HepG2 (cell line): ENCODE data around the gene TIMM44. TPM values are rescaled to one million over a fixed set of nuclear protein-coding genes. Genes with fewer than 3 reads are reported as not detected.

ENCODE experiments used
- ATAD3A ChIP-seq: sonication (generic); formaldehyde crosslinking; IDR thresholded peaks from 2 replicates; pipeline ENCODE4 v1.4.0; 2020; ENCODE audit warnings: missing genetic modification reagents
- FUBP1 ChIP-seq: sonication (generic); formaldehyde crosslinking; IDR thresholded peaks from 2 replicates; pipeline ENCODE4 v1.5.1; 2020; ENCODE audit warnings: missing genetic modification reagents, mild to moderate bottlenecking, borderline replicate concordance
- KDM1A ChIP-seq: IDR thresholded peaks from 2 replicates; pipeline ENCODE4 v1.6.1; 2016; ENCODE audit warnings: missing compliant biosample characterization
- MXI1 ChIP-seq: IDR thresholded peaks from 3 replicates; pipeline ENCODE4 v1.6.1; 2012; ENCODE audit warnings: low read depth, low read length, inconsistent platforms, borderline replicate concordance
- NR1H2 ChIP-seq: sonication (generic); formaldehyde crosslinking; IDR thresholded peaks from 2 replicates; pipeline ENCODE4 v1.8.1; 2022; ENCODE audit warnings: low read depth, missing genetic modification reagents, borderline replicate concordance
- ZBTB14 ChIP-seq: sonication (generic); formaldehyde crosslinking; IDR thresholded peaks from 2 replicates; pipeline ENCODE4 v1.4.0; 2020; ENCODE audit warnings: missing genetic modification reagents
- ZBTB2 ChIP-seq: sonication (generic); formaldehyde crosslinking; IDR thresholded peaks from 2 replicates; pipeline ENCODE4 v1.8.0; 2022; ENCODE audit warnings: low read depth, missing genetic modification reagents
- ZBTB33 ChIP-seq: sonication (generic); formaldehyde crosslinking; IDR thresholded peaks from 2 replicates; pipeline ENCODE4 v1.4.0; 2020; ENCODE audit warnings: missing genetic modification reagents
- ZNF230 ChIP-seq: sonication (generic); formaldehyde crosslinking; IDR thresholded peaks from 2 replicates; pipeline ENCODE4 v1.4.0; 2020; ENCODE audit warnings: mild to moderate bottlenecking, missing genetic modification reagents
- ZNF614 ChIP-seq: IDR thresholded peaks from 2 replicates; pipeline ENCODE4 v1.6.1; 2018; ENCODE audit warnings: missing biosample characterization, missing genetic modification reagents, inconsistent platforms, borderline replicate concordance
- ZNF740 ChIP-seq: sonication (generic); formaldehyde crosslinking; IDR thresholded peaks from 2 replicates; pipeline ENCODE4 v1.4.0; 2020; ENCODE audit warnings: missing genetic modification reagents
- ZNF776 ChIP-seq: sonication (generic); formaldehyde crosslinking; IDR thresholded peaks from 2 replicates; pipeline ENCODE4 v1.4.0; 2020; ENCODE audit warnings: mild to moderate bottlenecking, missing genetic modification reagents
- ZNF891 ChIP-seq: sonication (generic); formaldehyde crosslinking; IDR thresholded peaks from 2 replicates; pipeline ENCODE4 v1.5.0; 2020; ENCODE audit warnings: mild to moderate bottlenecking, missing genetic modification reagents
- ZSCAN30 ChIP-seq: sonication (generic); formaldehyde crosslinking; IDR thresholded peaks from 2 replicates; pipeline ENCODE4 v1.5.0; 2020; ENCODE audit warnings: mild to moderate bottlenecking, missing genetic modification reagents
- ZSCAN9 ChIP-seq: IDR thresholded peaks from 2 replicates; pipeline ENCODE4 v1.6.1; 2016; ENCODE audit warnings: borderline replicate concordance
- polyA plus RNA-seq, 8 experiments: library from polyadenylated mRNA; depleted of rRNA in 3 of 8; stranded (reverse) in 7 of 8; unstranded in 1 of 8; fragments of >200 nt; fragmentation: Illumina TruSeq in 4 of 8; extraction: Trizol in 4 of 8; gene quantifications; 2 replicates each; pipeline versions ENCODE4 v1.2.1 to v1.2.3, GENCODE V29; 2011 to 2016; ENCODE audit warnings: low read depth in 4 of 8, missing spikeins in 1 of 8, mixed read lengths in 1 of 8; ENCODE audit not compliant: insufficient read depth in 1 of 8
- total RNA-seq, 5 experiments: library from RNA; depleted of rRNA; stranded (reverse); fragments of >200 nt; fragmentation: Illumina TruSeq; extraction: Trizol; gene quantifications; 2 replicates each; pipeline ENCODE4 v1.2.3, GENCODE V29; 2016; ENCODE audit warnings: low read depth in 1 of 5
- TF ChIP-seq, protein P1 (sequence below): sonication (generic); formaldehyde crosslinking; conservative IDR thresholded peaks from 2 replicates; pipeline ENCODE4 v1.4.0; 2020; ENCODE audit warnings: missing genetic modification reagents

The TIMM44 gene
- total and polyA plus RNA-seq, 2 of the 13 experiments (the other 11 are each of a cell fraction or from before 2014, with no cell fraction given): 42.9 to 72.6 TPM

DNA sequence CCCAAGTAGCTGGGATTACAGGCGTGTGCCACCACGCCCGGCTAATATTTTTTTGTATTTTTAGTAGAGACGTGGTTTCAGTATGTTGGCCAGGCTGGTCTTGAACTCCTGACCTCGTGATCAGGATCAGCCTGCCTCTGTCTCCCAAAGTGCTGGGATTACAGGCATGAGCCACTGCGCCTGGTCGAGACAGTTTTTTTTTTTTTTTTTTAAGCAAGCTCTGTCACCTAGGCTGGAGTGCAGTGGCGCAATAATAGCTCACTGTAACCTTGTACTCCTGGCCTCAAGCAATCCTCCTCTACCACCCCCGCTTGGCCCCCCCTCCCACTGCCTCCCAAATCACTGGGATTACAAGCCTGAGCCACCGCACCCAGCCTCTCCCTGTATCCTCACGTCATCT lies 46.2 kb downstream of the TIMM44 start (continued):
- TF ChIP-seq ZNF230 (no peak), ZBTB33 (CRISPR knock-in tag) (0 out of 2 replicates have a peak, but pooled peaks have one; percentile 29), ATAD3A (no peak), KDM1A (CRISPR knock-in tag) (no peak), FUBP1 (CRISPR knock-in tag) (no peak), ZBTB14 (no peak), ZNF891 (CRISPR knock-in tag) (no peak), ZNF740 (CRISPR knock-in tag) (no peak), NR1H2 (no peak), ZSCAN9 (CRISPR knock-in tag) (no peak), ZNF776 (CRISPR knock-in tag) (no peak), MXI1 (peak; percentile 11; the same call in 1 of the 3 replicates), ZBTB2 (CRISPR knock-in tag) (no peak), ZNF614 (no peak), ZSCAN30 (CRISPR knock-in tag) (no peak)
- TF ChIP-seq, protein P1, sequence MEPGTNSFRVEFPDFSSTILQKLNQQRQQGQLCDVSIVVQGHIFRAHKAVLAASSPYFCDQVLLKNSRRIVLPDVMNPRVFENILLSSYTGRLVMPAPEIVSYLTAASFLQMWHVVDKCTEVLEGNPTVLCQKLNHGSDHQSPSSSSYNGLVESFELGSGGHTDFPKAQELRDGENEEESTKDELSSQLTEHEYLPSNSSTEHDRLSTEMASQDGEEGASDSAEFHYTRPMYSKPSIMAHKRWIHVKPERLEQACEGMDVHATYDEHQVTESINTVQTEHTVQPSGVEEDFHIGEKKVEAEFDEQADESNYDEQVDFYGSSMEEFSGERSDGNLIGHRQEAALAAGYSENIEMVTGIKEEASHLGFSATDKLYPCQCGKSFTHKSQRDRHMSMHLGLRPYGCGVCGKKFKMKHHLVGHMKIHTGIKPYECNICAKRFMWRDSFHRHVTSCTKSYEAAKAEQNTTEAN: 0 out of 2 replicates have a peak, but pooled peaks have one; percentile 48
